Muscle layer of colon (tissue), 2 donors: ENCODE results near the gene THEM5.

ENCODE experiments used
- H3K27ac ChIP-seq: one replicate; pipeline ENCODE4 v1.7.0; 2013; ENCODE audit warnings: low read depth, mild to moderate bottlenecking, low read length, moderate library complexity
- H3K27me3 ChIP-seq, 2 donors: one replicate each; pipeline ENCODE4 v1.7.0; 2013; ENCODE audit warnings: low read length in 2 of 2, mild to moderate bottlenecking in 2 of 2; ENCODE audit not compliant: insufficient read depth in 2 of 2, control insufficient read depth in 1 of 2
- H3K36me3 ChIP-seq: one replicate; pipeline ENCODE4 v1.7.0; 2013; ENCODE audit warnings: mild to moderate bottlenecking, low read length; ENCODE audit not compliant: insufficient read depth
- H3K4me1 ChIP-seq: one replicate; pipeline ENCODE4 v1.7.0; 2013; ENCODE audit warnings: mild to moderate bottlenecking, low read length; ENCODE audit not compliant: insufficient read depth
- H3K4me3 ChIP-seq, 2 donors: one replicate each; pipeline ENCODE4 v1.7.0; 2013; ENCODE audit warnings: low read length in 2 of 2, low read depth in 1 of 2, mild to moderate bottlenecking in 1 of 2, moderate library complexity in 1 of 2
- H3K9ac ChIP-seq: one replicate; pipeline ENCODE4 v1.7.0; 2013; ENCODE audit warnings: low read length
- H3K9me3 ChIP-seq: one replicate; pipeline ENCODE4 v1.7.0; 2013; ENCODE audit warnings: mild to moderate bottlenecking, low read length
- donor health status: abdominal sarcoma.
- donor health status: Adenocarcinoma of cecum.

THEM5 gene

DNA sequence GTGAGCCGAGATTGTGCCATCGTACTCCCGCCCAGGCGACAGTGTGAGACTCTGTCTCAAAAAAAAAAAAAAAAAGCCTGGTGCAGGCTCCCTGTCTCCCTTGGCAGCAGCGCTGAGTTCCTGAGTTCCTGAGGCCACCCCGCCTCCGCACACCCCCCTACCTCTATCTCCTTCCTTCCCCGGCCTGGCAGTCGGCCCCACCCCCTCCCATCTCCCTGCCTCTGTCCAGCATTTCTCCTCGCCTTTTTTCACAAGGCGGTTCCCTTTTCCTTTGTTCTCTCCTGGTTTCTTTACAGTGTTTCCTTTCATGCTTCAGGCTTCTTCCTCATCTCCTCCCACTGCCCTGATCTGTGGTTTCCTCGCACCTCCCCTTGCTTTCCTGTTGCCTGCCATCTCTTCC, 24.6 kb downstream of the THEM5 start:
- Histone ChIP-seq H3K36me3 (no peaks in the 10 kb centered on the region), H3K27ac (no peak overlapping the region), H3K4me1 (peaks cover 5% of the 10 kb centered on the region), H3K9me3 (no peaks in the 10 kb centered on the region), H3K4me3 (no peak overlapping the region), H3K9ac (no peak overlapping the region), H3K27me3 (peaks cover 0 to 12% of the 10 kb centered on the region in 2 donors)

DNA sequence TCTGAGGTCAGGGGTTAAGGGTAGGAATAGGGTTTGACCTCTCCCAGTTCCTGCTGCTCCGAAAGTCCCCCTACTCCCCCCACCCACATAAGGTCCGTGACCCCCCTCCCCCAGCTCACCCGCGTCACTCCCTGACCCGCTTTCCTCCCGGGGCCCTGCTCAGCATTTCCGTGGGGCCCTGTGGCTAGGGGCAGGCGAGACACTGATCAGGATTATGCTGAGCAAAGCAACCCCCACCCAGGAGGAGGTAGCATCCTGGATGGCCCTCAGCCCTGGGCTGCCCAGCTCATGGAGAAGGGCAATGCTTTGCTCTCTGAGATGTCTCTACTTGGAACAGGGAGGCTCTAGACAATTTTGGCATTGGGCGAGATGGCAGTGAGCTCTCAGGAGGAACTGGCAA, 25.7 kb downstream of the THEM5 start:
- no peak overlapping the region for H3K4me3 ChIP-seq
- peaks cover 0 to 8% of the 10 kb centered on the region in 2 donors for H3K27me3 ChIP-seq
- no peaks in the 10 kb centered on the region for H3K9me3 ChIP-seq
- no peak overlapping the region for H3K9ac ChIP-seq
- no peak overlapping the region for H3K27ac ChIP-seq
- peaks cover 5% of the 10 kb centered on the region for H3K4me1 ChIP-seq
- no peaks in the 10 kb centered on the region for H3K36me3 ChIP-seq

DNA sequence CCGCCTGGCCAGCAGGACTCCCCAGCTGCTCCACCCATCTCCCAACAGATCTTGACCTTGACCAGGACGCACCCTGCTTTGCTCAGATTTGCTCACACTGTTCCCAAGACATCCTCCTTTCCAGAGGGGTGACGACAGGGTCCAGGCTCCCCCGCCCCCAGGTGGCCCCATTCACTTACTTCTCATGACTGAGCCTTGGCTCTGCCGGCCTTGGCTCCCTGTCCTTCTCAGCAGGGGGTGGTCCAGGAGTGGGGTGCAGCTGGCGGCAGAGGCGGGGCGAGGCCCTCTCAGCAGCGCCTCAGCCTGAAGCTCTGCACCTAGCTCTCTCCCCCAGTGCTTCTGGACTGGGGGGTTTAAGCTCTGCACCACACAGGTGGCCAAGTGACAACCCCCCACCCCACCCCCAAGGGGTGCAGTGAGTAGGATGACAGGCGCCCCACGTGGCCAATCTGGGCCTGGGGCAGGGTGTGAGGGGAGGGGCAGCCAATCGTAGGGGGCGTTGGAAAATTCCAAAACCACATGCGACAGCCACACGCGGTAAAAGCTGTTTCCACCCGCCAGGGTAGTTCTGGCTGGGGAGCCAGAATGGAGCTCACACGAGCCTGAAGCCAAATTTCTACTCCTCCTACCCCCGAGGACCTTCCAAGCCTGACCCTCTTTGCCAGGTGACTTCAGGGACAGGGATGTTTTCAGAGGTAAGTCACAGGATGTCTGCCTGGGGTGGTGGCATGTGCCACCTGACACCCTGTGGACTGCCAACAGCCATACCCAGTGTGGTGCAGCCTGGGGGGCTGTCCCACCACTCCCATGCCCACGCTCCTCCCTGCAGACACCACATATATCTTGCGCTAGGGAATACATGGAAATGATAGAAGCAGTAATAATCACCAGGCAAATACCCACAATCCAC, 27.5 kb downstream of the THEM5 start:
- no peak overlapping the region for H3K27ac ChIP-seq
- H3K9ac ChIP-seq: no peak overlapping the region
- H3K9me3 ChIP-seq: no peaks in the 10 kb centered on the region
- H3K27me3 ChIP-seq: peaks cover 0 to 1% of the 10 kb centered on the region in 2 donors
- H3K36me3 ChIP-seq: no peaks in the 10 kb centered on the region
- peaks cover 5% of the 10 kb centered on the region for H3K4me1 ChIP-seq
- no peak overlapping the region for H3K4me3 ChIP-seq

DNA sequence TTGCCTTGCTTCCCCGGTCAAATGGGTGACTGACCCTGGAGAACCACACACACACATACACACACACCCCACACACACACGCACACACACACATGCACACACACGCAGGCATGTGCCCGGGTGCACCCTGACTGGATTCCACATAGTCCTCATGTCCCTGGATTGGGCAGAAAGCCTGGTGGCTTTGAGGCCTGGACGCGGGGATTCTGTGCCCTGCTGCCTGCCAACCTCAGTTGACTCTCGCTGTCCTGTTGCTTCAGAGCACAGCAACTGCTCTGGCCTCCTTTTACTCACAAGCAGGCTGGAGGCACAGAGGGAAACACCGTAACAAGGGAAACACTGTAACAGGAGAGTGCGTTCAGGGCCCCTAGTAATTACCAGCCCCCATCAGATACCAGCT, 28.3 kb downstream of the THEM5 start:
- Histone ChIP-seq H3K4me3 (no peak overlapping the region), H3K4me1 (peaks cover 5% of the 10 kb centered on the region), H3K36me3 (no peaks in the 10 kb centered on the region), H3K27ac (no peak overlapping the region), H3K9ac (no peak overlapping the region), H3K9me3 (no peaks in the 10 kb centered on the region), H3K27me3 (no peaks in the 10 kb centered on the region)

DNA sequence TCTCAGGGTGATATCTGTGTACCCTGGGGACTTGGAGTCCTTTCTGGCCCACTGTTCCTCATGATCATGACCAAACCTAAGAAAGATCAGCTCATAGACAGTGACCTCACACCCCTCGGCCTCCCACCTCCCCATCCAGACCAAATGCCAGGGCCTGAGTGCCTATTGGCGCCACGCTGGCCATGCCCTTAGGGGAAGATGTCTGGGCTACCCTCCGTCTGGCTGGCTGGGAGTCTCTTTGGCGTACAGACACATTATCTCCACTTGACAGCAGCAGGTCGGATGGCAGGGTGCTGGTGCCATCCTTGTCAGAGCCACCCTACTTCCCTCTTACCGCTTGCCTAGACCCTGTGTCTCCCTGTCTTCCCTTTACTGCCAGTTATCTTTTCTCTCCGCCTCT, 30.3 kb downstream of the THEM5 start:
- Histone ChIP-seq H3K4me3 (no peak overlapping the region), H3K9me3 (no peaks in the 10 kb centered on the region), H3K9ac (no peak overlapping the region), H3K4me1 (no peaks in the 10 kb centered on the region), H3K27ac (no peak overlapping the region), H3K27me3 (no peaks in the 10 kb centered on the region), H3K36me3 (no peaks in the 10 kb centered on the region)

DNA sequence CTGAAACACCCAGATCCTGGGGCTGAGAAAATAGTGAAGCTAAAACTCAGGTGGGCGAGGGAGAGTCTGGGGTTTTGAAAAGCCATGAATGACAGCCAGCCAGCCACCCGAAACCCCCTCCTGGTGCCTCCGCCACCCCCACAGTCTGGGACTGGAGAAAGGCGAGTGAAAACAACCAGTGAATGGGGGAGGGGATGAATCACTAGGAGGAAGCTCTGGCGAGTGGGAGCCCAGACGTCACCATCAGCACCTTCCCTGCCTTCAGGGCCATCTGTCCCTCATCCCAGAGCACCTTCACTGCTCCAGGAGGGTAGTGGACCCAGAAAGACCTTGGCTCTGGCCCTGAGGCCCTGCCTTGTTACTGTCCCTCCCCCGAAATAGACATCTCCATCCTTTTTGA, 31.1 kb downstream of the THEM5 start:
- H3K9ac ChIP-seq: no peak overlapping the region
- H3K4me1 ChIP-seq: no peaks in the 10 kb centered on the region
- no peaks in the 10 kb centered on the region for H3K9me3 ChIP-seq
- no peak overlapping the region for H3K4me3 ChIP-seq
- no peaks in the 10 kb centered on the region for H3K36me3 ChIP-seq
- peaks cover 0 to 1% of the 10 kb centered on the region in 2 donors for H3K27me3 ChIP-seq
- no peak overlapping the region for H3K27ac ChIP-seq

DNA sequence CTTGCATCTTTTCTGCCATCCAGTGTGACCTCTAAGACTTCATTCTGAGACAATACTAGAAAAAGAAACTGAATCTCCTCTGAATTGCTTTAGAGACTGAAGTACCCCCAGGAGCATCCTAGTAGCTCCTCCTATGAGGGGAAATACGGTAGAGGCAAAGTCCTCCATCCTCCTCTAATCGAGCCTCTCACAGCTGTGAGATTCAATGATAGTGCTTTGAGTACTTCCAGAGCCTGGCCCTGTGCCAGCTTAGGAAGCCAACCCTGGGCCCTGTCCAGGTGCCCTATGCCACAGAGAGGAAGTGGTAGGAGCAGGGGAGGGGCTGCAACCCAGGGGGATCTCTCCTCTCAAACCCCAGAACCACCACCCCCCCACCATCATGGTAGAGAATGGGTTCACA, 32.6 kb downstream of the THEM5 start:
- H3K27me3 ChIP-seq: peaks cover 0 to 5% of the 10 kb centered on the region in 2 donors
- H3K27ac ChIP-seq: no peak overlapping the region
- H3K9me3 ChIP-seq: no peaks in the 10 kb centered on the region
- H3K4me1 ChIP-seq: no peaks in the 10 kb centered on the region
- H3K36me3 ChIP-seq: no peaks in the 10 kb centered on the region
- no peak overlapping the region for H3K9ac ChIP-seq
- H3K4me3 ChIP-seq: no peak overlapping the region

DNA sequence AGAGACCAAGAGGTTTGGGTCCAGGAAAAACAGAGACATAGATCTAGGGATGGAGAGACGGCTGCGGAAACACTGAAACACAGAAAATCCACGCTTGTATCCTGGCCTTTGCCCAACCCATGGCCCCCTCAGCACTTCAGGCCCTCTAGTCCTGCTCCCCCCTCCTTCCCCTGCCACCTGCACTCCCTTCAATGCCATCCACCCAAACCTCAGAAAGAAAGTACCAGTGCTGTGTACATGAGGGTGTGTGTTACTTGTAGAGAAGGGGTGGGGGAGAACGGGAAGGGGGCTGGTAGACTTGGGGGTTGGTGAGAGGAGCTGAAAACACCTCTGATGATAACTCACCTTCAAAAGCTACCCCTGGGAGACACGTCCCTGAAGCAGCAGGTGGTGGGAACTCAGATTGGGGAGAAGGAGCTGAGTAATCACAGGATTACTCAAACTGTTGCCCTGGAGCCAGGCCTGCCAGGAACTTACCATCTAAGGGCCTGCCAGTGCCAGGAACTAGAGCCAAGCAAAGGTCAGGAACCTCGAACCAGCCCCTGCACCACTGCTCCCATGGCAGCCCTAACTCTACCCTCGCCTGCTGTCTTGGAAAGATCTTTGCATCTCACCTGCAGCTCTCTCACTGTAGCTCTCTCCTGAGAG, 33.4 kb downstream of the THEM5 start:
- no peaks in the 10 kb centered on the region for H3K4me1 ChIP-seq
- peaks cover 0 to 5% of the 10 kb centered on the region in 2 donors for H3K27me3 ChIP-seq
- H3K9me3 ChIP-seq: no peaks in the 10 kb centered on the region
- H3K36me3 ChIP-seq: no peaks in the 10 kb centered on the region
- no peak overlapping the region for H3K9ac ChIP-seq
- no peak overlapping the region for H3K4me3 ChIP-seq
- no peak overlapping the region for H3K27ac ChIP-seq

DNA sequence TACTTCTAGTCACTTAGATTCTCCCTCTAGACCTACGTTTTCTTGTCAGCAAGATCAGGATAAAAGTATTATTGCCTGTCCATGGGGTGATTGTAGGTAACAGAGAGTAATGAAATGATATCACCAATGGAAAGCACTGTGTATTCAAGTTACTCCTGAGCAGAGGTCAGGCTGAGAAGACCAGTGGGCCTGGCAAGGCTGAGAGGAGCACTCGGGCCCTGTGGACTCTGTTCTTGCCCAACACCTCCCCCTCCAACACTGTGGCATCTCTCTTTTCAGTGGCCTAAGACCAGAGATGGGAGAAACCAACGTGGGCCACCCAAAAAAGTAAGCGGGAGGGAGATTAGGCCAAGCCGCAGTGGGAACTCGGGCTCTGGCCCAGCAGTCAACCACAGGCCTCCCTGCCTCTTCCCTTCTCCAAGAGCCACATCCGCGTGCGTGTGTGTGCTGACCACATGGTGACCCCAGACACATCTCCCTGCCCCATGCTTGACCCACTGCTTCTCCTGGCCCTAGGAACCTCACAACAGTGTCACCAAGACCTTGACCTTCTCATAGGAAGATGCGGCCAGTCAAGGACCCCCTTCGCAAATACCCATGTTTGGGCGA, 34.2 kb downstream of the THEM5 start:
- no peaks in the 10 kb centered on the region for H3K36me3 ChIP-seq
- H3K9ac ChIP-seq: no peak overlapping the region
- peaks cover 0 to 5% of the 10 kb centered on the region in 2 donors for H3K27me3 ChIP-seq
- no peaks in the 10 kb centered on the region for H3K4me1 ChIP-seq
- no peaks in the 10 kb centered on the region for H3K9me3 ChIP-seq
- no peak overlapping the region for H3K4me3 ChIP-seq
- no peak overlapping the region for H3K27ac ChIP-seq

DNA sequence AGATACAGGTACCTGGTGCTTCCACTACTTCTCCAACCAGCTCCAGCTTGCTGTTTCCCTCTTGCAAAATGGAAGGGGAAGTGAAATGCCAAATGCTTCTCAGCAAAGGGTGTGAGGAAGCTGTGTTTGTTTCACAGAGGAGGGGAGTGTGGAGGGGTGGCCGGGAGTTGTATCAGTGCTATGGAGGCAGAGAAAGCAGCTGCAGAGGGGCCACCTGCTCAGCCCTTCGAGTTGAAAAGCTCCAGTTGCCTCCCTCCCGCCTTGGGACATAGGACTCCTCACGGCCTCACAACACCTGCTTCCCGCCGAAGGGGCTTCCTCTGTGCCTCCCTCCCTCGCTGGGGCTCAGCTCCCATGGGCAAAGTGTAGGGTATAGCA, 36.2 kb downstream of the THEM5 start:
- Histone ChIP-seq H3K4me1 (no peaks in the 10 kb centered on the region), H3K36me3 (no peaks in the 10 kb centered on the region), H3K9me3 (no peaks in the 10 kb centered on the region), H3K4me3 (no peak overlapping the region), H3K27ac (no peak overlapping the region), H3K27me3 (peaks cover 0 to 5% of the 10 kb centered on the region in 2 donors), H3K9ac (no peak overlapping the region)

DNA sequence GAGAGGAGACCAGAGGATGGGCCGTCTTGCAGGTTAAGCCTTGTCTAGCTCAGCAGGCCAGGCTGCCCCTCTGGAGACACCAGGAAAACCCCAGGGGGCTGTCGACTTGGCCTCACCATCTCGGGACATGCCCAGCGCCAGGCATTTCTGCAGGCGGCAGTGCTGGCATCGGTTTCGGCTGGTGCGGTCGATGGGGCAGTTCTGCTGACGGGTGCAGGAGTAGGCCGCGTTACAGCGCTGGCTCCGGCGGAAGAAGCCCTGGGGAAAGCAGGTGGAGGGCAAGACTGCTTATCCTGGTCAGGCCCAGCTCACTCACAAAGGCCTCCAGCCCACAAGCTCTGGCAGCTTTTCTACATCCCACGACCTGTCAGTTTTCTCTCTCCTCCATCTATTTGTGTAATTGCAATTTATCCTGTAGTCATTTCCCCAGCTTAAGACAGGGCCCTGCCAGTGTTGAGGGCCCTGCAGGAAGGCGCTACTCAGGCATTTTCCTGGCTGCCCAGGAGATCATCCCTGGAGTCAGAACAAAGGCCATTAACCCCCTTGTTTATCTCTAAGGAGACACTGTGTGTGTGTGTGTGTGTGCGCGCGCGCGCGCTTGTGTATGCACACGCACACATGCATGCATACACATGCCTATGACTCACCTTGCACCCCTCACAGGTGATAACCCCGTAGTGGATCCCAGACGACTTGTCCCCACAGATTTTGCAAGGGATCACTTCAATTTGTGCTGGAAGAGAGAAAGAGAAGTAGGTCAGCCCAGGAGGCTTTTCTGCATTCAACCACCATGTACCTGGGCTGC, 36.8 kb downstream of the THEM5 start:
- Histone ChIP-seq H3K9me3 (no peaks in the 10 kb centered on the region), H3K27me3 (peaks cover 0 to 5% of the 10 kb centered on the region in 2 donors), H3K36me3 (no peaks in the 10 kb centered on the region), H3K4me1 (no peaks in the 10 kb centered on the region), H3K9ac (no peak overlapping the region), H3K27ac (no peak overlapping the region), H3K4me3 (no peak overlapping the region)
